Smooth muscle cell (in vitro differentiated cells): Measurements from ENCODE around the gene APOE. TPM values are rescaled to one million over a fixed set of nuclear protein-coding genes. Genes with fewer than 3 reads are reported as not detected.

Experiments
- DNase-seq: peaks from one replicate; lab custom pipeline; 2025; ENCODE audit not compliant: unreplicated experiment; lab: John Stamatoyannopoulos, UW
- H2AFZ ChIP-seq: fragments of 200-600 bp; sonication (generic); 2 replicates; pipeline ENCODE4 v1.6.0; 2016; ENCODE audit warnings: antibody characterized with exemption, low read depth, mild to moderate bottlenecking
- H3F3A ChIP-seq: fragments of 200-600 bp; sonication (generic); 2 replicates; pipeline ENCODE4 v1.6.0; 2017; ENCODE audit warnings: antibody characterized with exemption, low read depth
- H3K27ac ChIP-seq: fragments of 200-600 bp; sonication (generic); 2 replicates; pipeline ENCODE4 v1.5.1; 2016; ENCODE audit warnings: low read depth, mild to moderate bottlenecking
- H3K27me3 ChIP-seq: fragments of 200-600 bp; sonication (generic); 2 replicates; pipeline ENCODE4 v1.6.1; 2016; ENCODE audit warnings: low read depth, mild to moderate bottlenecking
- H3K36me3 ChIP-seq: fragments of 200-600 bp; sonication (generic); 2 replicates; pipeline ENCODE4 v1.5.1; 2016; ENCODE audit warnings: low read depth
- H3K4me1 ChIP-seq: fragments of 200-600 bp; sonication (generic); 2 replicates; pipeline ENCODE4 v1.5.1; 2016; ENCODE audit warnings: low read depth
- H3K4me2 ChIP-seq: fragments of 200-600 bp; sonication (generic); 2 replicates; pipeline ENCODE4 v1.6.0; 2016; ENCODE audit warnings: mild to moderate bottlenecking
- H3K4me3 ChIP-seq: fragments of 200-600 bp; sonication (generic); 2 replicates; pipeline ENCODE4 v1.5.1; 2016; ENCODE audit warnings: mild to moderate bottlenecking
- H3K79me2 ChIP-seq: fragments of 200-600 bp; sonication (generic); 2 replicates; pipeline ENCODE4 v1.6.0; 2016; ENCODE audit warnings: low read depth, mild to moderate bottlenecking
- H3K9ac ChIP-seq: fragments of 200-600 bp; sonication (generic); 2 replicates; pipeline ENCODE4 v1.6.0; 2016; ENCODE audit warnings: low read depth
- H3K9me3 ChIP-seq: fragments of 200-600 bp; sonication (generic); replicated peaks from 2 replicates; pipeline ENCODE4 v1.5.1; 2016; ENCODE audit warnings: low read depth
- H4K20me1 ChIP-seq: fragments of 200-600 bp; sonication (generic); 2 replicates; pipeline ENCODE4 v1.6.0; 2016; ENCODE audit warnings: low read depth
- CTCF ChIP-seq: fragments of 200-600 bp; sonication (generic); IDR thresholded peaks from 2 replicates; pipeline ENCODE4 v1.5.1; 2017; ENCODE audit warnings: borderline replicate concordance, mild to moderate bottlenecking, antibody characterized with exemption; ENCODE audit not compliant: insufficient read depth, poor library complexity, severe bottlenecking
- WGBS: methylation state at CpG from one replicate; pipeline ENCODE4 v1.1.7; 2016; ENCODE audit warnings: low lambda C conversion rate; 5-methylcytosine and 5-hydroxymethylcytosine counted together
- polyA plus RNA-seq: library from polyadenylated mRNA; unstranded; fragments of >200 nt; fragmentation: Nextera tagmentation; extraction: Ambion mirVana; gene quantifications from 2 replicates; pipeline ENCODE4 v1.2.1, GENCODE V29; 2016
- total RNA-seq: library from RNA; depleted of rRNA; stranded (reverse); fragments of >200 nt; gene quantifications from 2 replicates; pipeline ENCODE4 v1.2.3, GENCODE V29; 2014

The APOE gene
- total and polyA plus RNA-seq, 2 experiments from 2014 or later, result 228 to 329 TPM

- peak overlapping the region; percentile 93 for H3K4me2 ChIP-seq
Observed at GRCh38 chr19:44892932-44893331, 12.7 kb upstream of the APOE start.

GRCh38 chr19:44893332-44894051 lies 12.1 kb upstream of the APOE start:
- no peak for TF ChIP-seq CTCF
- H3K79me2 ChIP-seq, result peaks cover 20% of the 10 kb centered on the region
- no peaks in the 10 kb centered on the region for H3K9me3 ChIP-seq
- H3K4me3 ChIP-seq, result no peak overlapping the region
- H3K4me2 ChIP-seq, result no peak overlapping the region
- WGBS, result 94% methylated on average over 18 of the region's 18 CpGs
- no peak overlapping the region for H3K9ac ChIP-seq
- no peaks in the 10 kb centered on the region for H3K27me3 ChIP-seq
- H3F3A ChIP-seq, result peaks cover 3% of the 10 kb centered on the region
- no peaks in the 10 kb centered on the region for H4K20me1 ChIP-seq
- H2AFZ ChIP-seq, result no peak overlapping the region
- H3K36me3 ChIP-seq, result peaks cover 4% of the 10 kb centered on the region
- no peak for DNase-seq
- no peak overlapping the region for H3K27ac ChIP-seq
- H3K4me1 ChIP-seq, result peaks cover 7% of the 10 kb centered on the region

More at GRCh38 chr19:44892932-44893331, 12.7 kb upstream of the APOE start:
- DNase-seq, result no peak
- H3K79me2 ChIP-seq, result peaks cover 20% of the 10 kb centered on the region
- no peak overlapping the region for H3K27ac ChIP-seq
- no peaks in the 10 kb centered on the region for H3K27me3 ChIP-seq
- no peak overlapping the region for H3K4me3 ChIP-seq
- peaks cover 7% of the 10 kb centered on the region for H3K4me1 ChIP-seq
- H3K9me3 ChIP-seq, result no peaks in the 10 kb centered on the region
- H3F3A ChIP-seq, result peaks cover 3% of the 10 kb centered on the region
- H3K36me3 ChIP-seq, result peaks cover 4% of the 10 kb centered on the region
- H4K20me1 ChIP-seq, result no peaks in the 10 kb centered on the region
- no peak overlapping the region for H2AFZ ChIP-seq
- 96% methylated on average over 7 of the region's 7 CpGs for WGBS
- no peak for TF ChIP-seq CTCF
- H3K9ac ChIP-seq, result no peak overlapping the region

GRCh38 chr19:44894052-44894400 lies 11.6 kb upstream of the APOE start:
- H3K27ac ChIP-seq, result no peak overlapping the region
- H3K9me3 ChIP-seq, result no peaks in the 10 kb centered on the region
- 97% methylated on average over 6 of the region's 6 CpGs for WGBS
- no peaks in the 10 kb centered on the region for H4K20me1 ChIP-seq
- H2AFZ ChIP-seq, result no peak overlapping the region
- H3K27me3 ChIP-seq, result no peaks in the 10 kb centered on the region
- no peak for DNase-seq
- H3K9ac ChIP-seq, result no peak overlapping the region
- H3K36me3 ChIP-seq, result peaks cover 4% of the 10 kb centered on the region
- H3K79me2 ChIP-seq, result peaks cover 20% of the 10 kb centered on the region
- H3K4me2 ChIP-seq, result no peak overlapping the region
- no peak overlapping the region for H3K4me3 ChIP-seq
- peaks cover 7% of the 10 kb centered on the region for H3K4me1 ChIP-seq
- no peak for TF ChIP-seq CTCF
- H3F3A ChIP-seq, result peaks cover 3% of the 10 kb centered on the region

GRCh38 chr19:44894946-44895345 lies 10.7 kb upstream of the APOE start:
- no peak for DNase-seq
- no peak for TF ChIP-seq CTCF
- Histone ChIP-seq H3K9ac (no peak overlapping the region), H4K20me1 (no peaks in the 10 kb centered on the region), H3K27ac (no peak overlapping the region), H3K9me3 (no peaks in the 10 kb centered on the region), H3K4me3 (no peak overlapping the region), H3K79me2 (peaks cover 20% of the 10 kb centered on the region), H3K36me3 (peaks cover 4% of the 10 kb centered on the region), H3K27me3 (no peaks in the 10 kb centered on the region), H2AFZ (no peak overlapping the region), H3K4me1 (peaks cover 7% of the 10 kb centered on the region), H3F3A (no peaks in the 10 kb centered on the region), H3K4me2 (no peak overlapping the region)
- WGBS, result 83% methylated on average over 9 of the region's 9 CpGs
